Common myeloid progenitor, CD34-positive (primary cell): Measurements from ENCODE around the gene FAM53A.

Experiments
- CTCF ChIA-PET: fragments of 350-600 bp; sonication (Branson Sonifier 250); formaldehyde crosslinking; loops from one replicate; lab custom pipeline; 2021; ENCODE audit warnings: antibody characterized with exemption; lab: Charles Lee
- POLR2A ChIA-PET: fragments of 350-600 bp; sonication (Branson Sonifier 250); formaldehyde crosslinking; loops from one replicate; lab custom pipeline; 2021; ENCODE audit warnings: antibody characterized with exemption; lab: Charles Lee
- DNase-seq, 3 donors: peaks; one replicate each; pipeline versions ENCODE4 v3.0.0 to v3.0.0-alpha.2; 2013
- H3K27ac ChIP-seq, 2 experiments: 1 replicate in 1 of 2; 2 replicates in 1 of 2; pipeline ENCODE4 v1.7.0; 2013; ENCODE audit warnings: inconsistent platforms in 2 of 2, low read length in 2 of 2, mild to moderate bottlenecking in 2 of 2, low read depth in 1 of 2, moderate library complexity in 1 of 2; ENCODE audit not compliant: severe bottlenecking in 2 of 2, insufficient read depth in 1 of 2, poor library complexity in 1 of 2
- H3K27me3 ChIP-seq, 5 experiments: replicated peaks in 2 of 5; 1 replicate in 3 of 5; 2 replicates in 2 of 5; pipeline versions ENCODE4 v1.6.1 to v1.7.0; 2013; ENCODE audit warnings: low read length in 4 of 5, mild to moderate bottlenecking in 2 of 5, moderate library complexity in 2 of 5, inconsistent platforms in 1 of 5; ENCODE audit not compliant: insufficient read depth in 5 of 5, control insufficient read depth in 4 of 5
- H3K36me3 ChIP-seq, 4 experiments: 1 replicate in 2 of 4; 2 replicates in 2 of 4; pipeline versions ENCODE4 v1.6.1 to v1.7.0; 2013; ENCODE audit warnings: low read length in 3 of 4, control low read depth in 1 of 4, mild to moderate bottlenecking in 1 of 4; ENCODE audit not compliant: control insufficient read depth in 4 of 4, insufficient read depth in 4 of 4
- H3K4me1 ChIP-seq, 4 experiments: 1 replicate in 3 of 4; 2 replicates in 1 of 4; pipeline versions ENCODE4 v1.6.1 to v1.7.1; 2013; ENCODE audit warnings: low read length in 3 of 4, mild to moderate bottlenecking in 3 of 4, control low read depth in 1 of 4, inconsistent platforms in 1 of 4, moderate library complexity in 1 of 4; ENCODE audit not compliant: control insufficient read depth in 4 of 4, insufficient read depth in 4 of 4; ENCODE audit errors: control extremely low read depth in 1 of 4
- H3K4me3 ChIP-seq, 7 experiments: 1 replicate in 4 of 7; 2 replicates in 3 of 7; pipeline versions ENCODE4 v1.5.1 to v1.7.0; 2013; ENCODE audit warnings: mild to moderate bottlenecking in 7 of 7, low read length in 6 of 7, moderate library complexity in 6 of 7, inconsistent platforms in 2 of 7, low read depth in 2 of 7, control low read depth in 1 of 7; ENCODE audit not compliant: insufficient read depth in 4 of 7, control insufficient read depth in 1 of 7; ENCODE audit errors: extremely low read depth in 1 of 7
- H3K9me3 ChIP-seq, 5 experiments: 1 replicate in 4 of 5; 2 replicates in 1 of 5; pipeline versions ENCODE4 v1.6.1 to v1.7.1; 2013; ENCODE audit warnings: low read length in 4 of 5, mild to moderate bottlenecking in 2 of 5, inconsistent platforms in 1 of 5, low read depth in 1 of 5, moderate library complexity in 1 of 5; ENCODE audit not compliant: control insufficient read depth in 4 of 5, insufficient read depth in 2 of 5; ENCODE audit errors: control extremely low read depth in 1 of 5
- WGBS: methylation state at CpG from one replicate; pipeline ENCODE4 v1.1.5; 2013; ENCODE audit not compliant: insufficient coverage; 5-methylcytosine and 5-hydroxymethylcytosine counted together

The FAM53A gene

DNA sequence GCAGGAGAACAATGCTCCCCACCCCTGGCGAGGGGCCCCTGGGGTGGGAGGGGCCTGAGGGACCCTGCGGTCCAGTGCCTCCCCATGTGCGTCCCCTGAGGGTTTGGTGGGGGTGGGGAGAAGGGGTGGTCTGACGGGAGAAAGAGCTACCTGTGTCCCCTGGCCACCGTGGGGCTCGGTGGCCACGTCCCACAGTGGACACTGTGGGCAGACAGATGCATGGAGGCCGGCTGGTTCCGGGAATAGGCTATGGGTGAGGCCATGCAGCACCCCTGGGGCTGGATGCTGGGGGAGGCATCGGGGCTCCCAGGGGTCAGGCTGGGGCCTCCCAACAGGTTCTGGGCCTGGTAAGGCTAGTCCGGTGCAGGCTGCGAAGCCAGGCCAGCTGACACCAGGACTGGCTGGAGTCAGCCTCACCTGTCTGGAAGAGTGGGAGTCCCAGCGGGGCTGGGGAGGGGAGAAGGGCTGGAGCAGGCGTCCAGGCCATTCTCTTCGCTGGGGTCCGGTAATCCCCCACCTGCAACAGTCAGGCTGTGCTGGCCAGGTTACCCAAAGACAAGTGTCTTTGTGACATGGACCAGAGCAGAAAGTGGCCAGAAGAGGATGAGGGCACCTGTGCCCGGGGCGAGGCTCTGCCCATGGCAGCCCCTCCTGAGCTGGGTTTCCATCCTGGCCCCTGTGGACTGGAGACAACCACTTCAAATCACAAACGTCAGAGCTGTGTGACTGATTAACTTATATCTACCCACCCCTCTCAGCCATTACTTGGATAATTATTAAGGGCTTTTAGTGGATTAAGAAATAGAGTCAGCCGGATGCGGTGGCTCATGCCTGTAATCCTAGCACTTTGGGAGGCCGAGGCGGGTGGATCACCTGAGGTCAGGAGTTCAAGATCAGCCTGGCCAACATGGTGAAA, 1.4 kb upstream of the FAM53A start:
- Histone ChIP-seq H3K4me3 (no peak overlapping the region), H3K4me1 (peaks cover 8 to 19% (median 18%) of the 10 kb centered on the region in 4 experiments), H3K9me3 (no peaks in the 10 kb centered on the region), H3K27ac (no peak overlapping the region), H3K27me3 (no peaks in the 10 kb centered on the region), H3K36me3 (peaks cover 0 to 5% (median 1%) of the 10 kb centered on the region in 4 experiments)
- POLR2A ChIA-PET = interaction anchor here (0.5 kb wide), 1 partner anchor 23 kb away, joined by 4 read pairs; no protein-coding TSS in a partner anchor
- DNase-seq = no peak
- WGBS = 96% methylated on average over 18 of the region's 23 CpGs
- CTCF ChIA-PET = interaction anchor here (1.0 kb wide), 1 partner anchor 41 kb away, joined by 4 read pairs; no protein-coding TSS in a partner anchor

DNA sequence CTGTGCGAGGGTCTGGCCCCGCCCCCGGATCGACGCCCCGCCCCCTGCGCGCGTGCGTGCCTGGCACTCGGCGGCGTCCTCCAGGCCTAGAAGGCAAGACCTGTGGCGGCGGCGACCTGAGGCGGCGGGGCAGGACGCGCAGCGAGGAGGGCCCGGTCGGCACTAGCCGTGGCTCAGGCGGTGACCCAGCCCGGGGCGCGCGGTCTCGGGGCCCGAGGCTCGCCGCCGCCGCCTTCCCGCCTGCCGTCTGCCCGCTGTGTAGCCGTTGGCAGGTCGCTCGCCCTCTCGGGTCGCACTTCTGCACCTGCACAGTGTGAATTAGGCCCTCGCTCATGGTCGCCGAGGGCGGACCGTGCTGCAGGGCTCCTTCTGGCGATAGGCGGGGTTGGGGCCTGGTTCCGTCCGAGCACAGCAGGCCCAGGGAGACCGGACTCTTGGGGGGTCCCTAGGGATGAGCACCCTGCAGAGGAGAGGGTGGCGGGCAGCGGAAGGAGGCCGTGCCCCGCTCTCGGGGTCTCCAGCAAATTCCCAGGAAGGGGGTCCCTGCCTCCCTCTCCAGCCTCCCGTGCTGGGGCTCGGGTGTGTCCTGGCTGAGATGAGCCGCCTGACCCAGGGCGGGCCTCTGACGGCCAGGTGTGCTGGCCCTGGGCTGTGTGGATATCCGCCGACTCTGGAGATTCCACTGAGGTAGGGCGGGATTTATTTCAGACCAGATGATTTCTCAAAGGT, 557 bp upstream of the FAM53A start:
- peak overlapping the region in 6 of 7 experiments; percentile 23 to 72 (median 50) for H3K4me3 ChIP-seq
- peaks cover 0 to 3% (median 0%) of the 10 kb centered on the region in 4 experiments for H3K36me3 ChIP-seq
- no peaks in the 10 kb centered on the region for H3K27me3 ChIP-seq
- H3K9me3 ChIP-seq = no peaks in the 10 kb centered on the region
- no peak for DNase-seq
- ChIA-PET CTCF (interaction anchor here (1.0 to 3.6 kb wide), 2 partner anchors 9 to 42 kb away, joined by 4 to 14 read pairs; no protein-coding TSS in a partner anchor), POLR2A (interaction anchor here (0.5 kb wide), 1 partner anchor 23 kb away, joined by 4 read pairs; no protein-coding TSS in a partner anchor)
- 36% methylated on average over 63 of the region's 66 CpGs for WGBS
- peaks cover 8 to 19% (median 18%) of the 10 kb centered on the region in 4 experiments for H3K4me1 ChIP-seq
- no peak overlapping the region for H3K27ac ChIP-seq

GRCh38 chr4:1683261-1683735, 815 bp downstream of the FAM53A start:
- ChIA-PET POLR2A (no interaction called here), CTCF (interaction anchor here (1.0 to 3.6 kb wide), 2 partner anchors 10 to 39 kb away, joined by 4 to 14 read pairs; no protein-coding TSS in a partner anchor)
- WGBS = 3% methylated on average over 9 of the region's 13 CpGs
- Histone ChIP-seq H3K4me3 (peak overlapping the region; percentile 48 to 79 (median 64)), H3K4me1 (peaks cover 8 to 19% (median 18%) of the 10 kb centered on the region in 4 experiments), H3K9me3 (no peaks in the 10 kb centered on the region), H3K27ac (no peak overlapping the region), H3K27me3 (no peaks in the 10 kb centered on the region), H3K36me3 (no peaks in the 10 kb centered on the region)
- DNase-seq = peak; percentile 27 to 63 (median 59)

GRCh38 chr4:1682860-1683259, 1.3 kb downstream of the FAM53A start:
- ChIA-PET CTCF (interaction anchor here (0.6 to 3.6 kb wide), 3 partner anchors 10 to 39 kb away, joined by 4 to 14 read pairs (median 4); no protein-coding TSS in a partner anchor), POLR2A (no interaction called here)
- H3K4me1 ChIP-seq = peaks cover 8 to 19% (median 18%) of the 10 kb centered on the region in 4 experiments
- WGBS = 91% methylated on average over 10 of the region's 13 CpGs
- no peak for DNase-seq
- peak overlapping the region in 6 of 7 experiments; percentile 58 to 79 (median 65) for H3K4me3 ChIP-seq
- H3K36me3 ChIP-seq = no peaks in the 10 kb centered on the region
- no peak overlapping the region for H3K27ac ChIP-seq
- H3K9me3 ChIP-seq = no peaks in the 10 kb centered on the region
- no peaks in the 10 kb centered on the region for H3K27me3 ChIP-seq

DNA sequence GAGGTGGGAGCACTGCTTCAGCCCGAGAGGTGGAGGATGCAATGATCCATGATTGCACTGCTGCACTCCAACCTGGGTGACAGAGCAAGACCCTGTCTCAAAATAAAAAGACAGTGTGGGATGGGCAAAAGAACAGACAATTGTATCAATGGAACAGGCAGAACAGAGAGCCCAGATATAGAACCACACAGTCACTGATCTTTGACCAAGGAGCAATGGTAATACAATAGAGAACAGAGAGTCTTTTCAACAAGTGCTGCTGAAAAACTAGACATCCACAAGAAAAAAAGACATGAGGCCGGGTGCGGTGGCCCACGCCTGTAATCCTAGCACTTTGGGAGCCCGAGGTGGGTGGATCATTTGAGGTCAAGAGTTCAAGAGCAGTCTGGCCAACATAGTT, 5.9 kb downstream of the FAM53A start:
- CTCF ChIA-PET = no interaction called here
- WGBS = 100% methylated on average over 1 of the region's 5 CpGs

GRCh38 chr4:1676605-1677525, 7.2 kb downstream of the FAM53A start:
- 73% methylated on average over 21 of the region's 25 CpGs for WGBS
- peaks cover 0 to 12% (median 10%) of the 10 kb centered on the region in 4 experiments for H3K4me1 ChIP-seq
- DNase-seq = peak; percentile 42 to 86 (median 78)
- H3K9me3 ChIP-seq = no peaks in the 10 kb centered on the region
- H3K27ac ChIP-seq = no peak overlapping the region
- H3K4me3 ChIP-seq = no peak overlapping the region
- CTCF ChIA-PET = interaction anchor here (1.6 to 1.7 kb wide), 2 partner anchors 14 to 16 kb away, joined by 4 to 6 read pairs; no protein-coding TSS in a partner anchor
- H3K36me3 ChIP-seq = no peaks in the 10 kb centered on the region
- H3K27me3 ChIP-seq = no peaks in the 10 kb centered on the region
- POLR2A ChIA-PET = no interaction called here

More for the DNA sequence above, 5.9 kb downstream of the FAM53A start:
- H3K27me3 ChIP-seq = no peaks in the 10 kb centered on the region
- H3K9me3 ChIP-seq = no peaks in the 10 kb centered on the region
- POLR2A ChIA-PET = no interaction called here
- H3K36me3 ChIP-seq = no peaks in the 10 kb centered on the region
- peaks cover 5 to 19% (median 16%) of the 10 kb centered on the region in 4 experiments for H3K4me1 ChIP-seq
- H3K4me3 ChIP-seq = no peak overlapping the region
- no peak overlapping the region for H3K27ac ChIP-seq
- DNase-seq = no peak
